Measurements from ENCODE around the gene ZNF639.

Gene ZNF639

DNA sequence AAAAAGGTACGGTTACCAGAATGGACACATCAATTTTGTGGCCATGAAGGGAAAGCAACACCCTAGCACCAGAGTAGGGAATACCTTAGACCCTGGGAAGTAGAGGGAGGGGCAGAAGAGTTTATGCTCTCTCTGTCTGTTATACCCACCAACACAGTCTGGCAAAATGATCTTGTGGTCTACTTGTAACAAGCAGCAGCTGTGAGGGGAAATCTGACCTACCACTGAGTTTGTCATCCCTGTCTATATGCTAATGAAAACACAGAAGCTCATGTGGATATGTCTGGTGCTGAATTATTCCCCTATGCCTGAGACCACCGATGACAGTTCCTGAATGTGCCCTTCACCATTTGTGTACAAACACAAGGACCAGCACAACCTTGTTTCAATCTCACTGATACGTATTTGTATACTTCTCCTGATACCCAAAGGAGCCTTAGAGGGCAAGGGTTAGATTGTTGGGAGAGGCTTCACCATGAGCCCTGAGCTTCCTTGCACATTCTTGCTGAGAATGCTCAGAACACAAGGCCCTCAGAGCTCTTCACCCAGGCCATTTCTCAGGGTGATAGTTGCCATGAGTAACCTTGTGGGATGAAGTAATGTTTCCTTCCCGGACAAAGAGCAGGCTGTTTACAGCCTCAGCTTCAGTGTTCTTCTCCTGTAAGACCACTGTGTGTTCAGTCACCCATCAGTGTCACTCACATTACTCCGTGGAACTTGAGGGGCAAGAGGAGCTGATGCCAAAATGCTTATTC, 24.7 kb upstream of the ZNF639 start (continued):
- no peak for TF ChIP-seq MYNN (tag by site-specific recombination; IDR thresholded peaks at IDR 0.05; ENCODE audit: borderline replicate concordance)

DNA sequence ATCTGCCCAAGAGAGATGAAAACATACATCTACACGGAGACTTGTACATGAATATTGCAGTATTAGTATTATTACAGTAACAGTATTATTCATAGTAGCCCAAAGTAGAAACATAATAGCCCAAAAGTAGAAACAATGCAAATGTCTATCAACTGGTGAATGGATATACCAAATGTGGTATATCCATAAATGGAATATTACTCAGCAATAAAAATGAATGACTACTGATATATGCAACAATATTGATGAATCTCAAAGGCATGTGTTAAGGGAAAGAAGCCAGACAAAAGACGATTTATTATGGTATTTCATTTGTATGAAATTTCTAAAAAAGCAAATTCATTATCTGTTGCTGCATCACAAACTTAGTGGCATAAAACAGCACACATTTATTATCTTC, 23.5 kb upstream of the ZNF639 start:
- Histone ChIP-seq H3K4me1 (ENCODE audit: control insufficient read depth, insufficient read depth, low read length) (no peaks in the 10 kb centered on the region), H3K4me3 (ENCODE audit: low read depth, low read length) (no peak overlapping the region), H3K36me3 (ENCODE audit: control insufficient read depth in 2 of 2, insufficient read depth in 1 of 2, low read length in 2 of 2) (no peaks in the 10 kb centered on the region), H3K9me3 (ENCODE audit: control insufficient read depth, insufficient read depth, low read depth, low read length) (no peaks in the 10 kb centered on the region), H3K27ac (ENCODE audit: extremely low read depth, low read depth, low read length) (no peak overlapping the region)
- ChIA-PET CTCF (interaction anchor here (0.6 to 1.1 kb wide), 2 partner anchors 27 to 83 kb away, joined by 3 read pairs; no protein-coding TSS in a partner anchor), POLR2A (no interaction called here)
- TF ChIP-seq ZNF146 (tag by site-specific recombination; IDR thresholded peaks at IDR 0.05) (peak; percentile 65), ZNF426 (tag by site-specific recombination; IDR thresholded peaks at IDR 0.05) (no peak)

DNA sequence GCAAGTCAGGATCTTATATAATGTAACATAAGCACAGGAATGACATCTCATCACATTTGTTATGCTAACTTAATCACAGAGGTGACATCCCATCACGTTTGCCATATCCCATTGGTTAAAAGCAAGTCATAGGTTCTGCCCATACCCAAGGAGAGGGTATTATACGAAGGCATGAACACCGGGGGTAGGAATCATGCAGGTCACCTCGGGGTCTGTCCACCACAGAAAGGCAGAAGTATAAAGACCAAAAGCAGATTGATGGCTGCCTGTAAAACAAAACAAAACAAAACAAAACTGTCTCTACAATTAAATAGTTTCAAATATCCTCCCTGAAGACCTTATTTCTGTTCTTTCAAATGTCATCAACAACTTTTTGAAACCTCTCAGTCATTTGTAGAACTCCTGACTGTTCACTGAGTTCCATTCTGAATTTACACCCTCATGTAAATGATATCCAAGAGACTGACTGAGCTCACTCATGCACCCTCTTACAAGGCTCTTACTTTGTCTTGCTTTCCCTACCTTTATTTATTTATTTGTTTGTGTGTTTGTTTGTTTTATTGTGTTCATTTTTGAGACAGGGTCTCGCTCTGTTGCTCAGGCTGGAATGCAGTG, 22.7 kb upstream of the ZNF639 start:
- H3K27ac ChIP-seq (ENCODE audit: extremely low read depth, low read depth, low read length), result no peak overlapping the region
- POLR2A ChIA-PET, result no interaction called here
- H3K4me3 ChIP-seq (ENCODE audit: low read depth, low read length), result no peak overlapping the region
- H3K36me3 ChIP-seq (ENCODE audit: control insufficient read depth in 2 of 2, insufficient read depth in 1 of 2, low read length in 2 of 2), result no peaks in the 10 kb centered on the region
- TF ChIP-seq, protein P1, sequence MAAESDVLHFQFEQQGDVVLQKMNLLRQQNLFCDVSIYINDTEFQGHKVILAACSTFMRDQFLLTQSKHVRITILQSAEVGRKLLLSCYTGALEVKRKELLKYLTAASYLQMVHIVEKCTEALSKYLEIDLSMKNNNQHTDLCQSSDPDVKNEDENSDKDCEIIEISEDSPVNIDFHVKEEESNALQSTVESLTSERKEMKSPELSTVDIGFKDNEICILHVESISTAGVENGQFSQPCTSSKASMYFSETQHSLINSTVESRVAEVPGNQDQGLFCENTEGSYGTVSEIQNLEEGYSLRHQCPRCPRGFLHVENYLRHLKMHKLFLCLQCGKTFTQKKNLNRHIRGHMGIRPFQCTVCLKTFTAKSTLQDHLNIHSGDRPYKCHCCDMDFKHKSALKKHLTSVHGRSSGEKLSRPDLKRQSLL (tag by site-specific recombination; IDR thresholded peaks at IDR 0.05), result no peak
- TF ChIP-seq KLF1 (tag by site-specific recombination; IDR thresholded peaks at IDR 0.05), result no peak
- H3K9me3 ChIP-seq (ENCODE audit: control insufficient read depth, insufficient read depth, low read depth, low read length), result no peaks in the 10 kb centered on the region
- H3K4me1 ChIP-seq (ENCODE audit: control insufficient read depth, insufficient read depth, low read length), result no peaks in the 10 kb centered on the region
- CTCF ChIA-PET, result interaction anchor here (1.1 kb wide), 1 partner anchor 27 kb away, joined by 3 read pairs; no protein-coding TSS in a partner anchor

DNA sequence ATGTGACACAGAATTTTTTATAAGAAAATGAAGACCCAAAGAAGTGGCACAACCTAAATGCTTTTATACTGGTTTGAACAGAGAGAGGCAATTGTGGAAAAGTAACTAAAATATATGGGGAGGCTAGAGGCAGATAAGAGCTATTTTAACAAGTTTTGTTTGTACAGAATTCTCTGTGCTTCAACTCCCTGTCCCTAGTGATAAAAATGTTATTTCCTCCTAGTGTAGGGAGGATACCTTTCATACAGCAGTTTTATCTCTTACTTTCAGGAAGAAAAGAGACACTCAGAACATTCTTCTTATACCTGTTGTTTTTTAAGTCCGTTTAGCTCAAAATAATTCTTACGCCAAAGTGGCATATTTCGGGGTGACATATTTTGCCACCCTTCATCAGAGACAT, 21.2 kb upstream of the ZNF639 start:
- H3K36me3 ChIP-seq (ENCODE audit: control insufficient read depth in 2 of 2, insufficient read depth in 1 of 2, low read length in 2 of 2), result no peaks in the 10 kb centered on the region
- ChIA-PET CTCF (no interaction called here), POLR2A (no interaction called here)

More for the DNA sequence above, 21.2 kb upstream of the ZNF639 start:
- Histone ChIP-seq H3K9me3 (ENCODE audit: control insufficient read depth, insufficient read depth, low read depth, low read length) (no peaks in the 10 kb centered on the region), H3K4me1 (ENCODE audit: control insufficient read depth, insufficient read depth, low read length) (no peaks in the 10 kb centered on the region), H3K27ac (ENCODE audit: extremely low read depth, low read depth, low read length) (no peak overlapping the region), H3K4me3 (ENCODE audit: low read depth, low read length) (no peak overlapping the region)
- TF ChIP-seq ZNF623 (tag by site-specific recombination; IDR thresholded peaks at IDR 0.05) (no peak), ZNF561 (tag by site-specific recombination; IDR thresholded peaks at IDR 0.05; ENCODE audit: borderline replicate concordance) (no peak), ZBTB21 (tag by site-specific recombination; IDR thresholded peaks at IDR 0.05) (no peak), ZNF169 (tag by site-specific recombination; IDR thresholded peaks at IDR 0.05) (no peak), ZNF155 (tag by site-specific recombination; IDR thresholded peaks at IDR 0.05) (no peak), TCF7L2 (IDR thresholded peaks at IDR 0.05; ENCODE audit: borderline replicate concordance, low read depth, low read length) (no peak), ZFHX2 (tag by site-specific recombination; conservative IDR thresholded peaks at IDR 0.05) (no peak), ZNF366 (tag by site-specific recombination; conservative IDR thresholded peaks at IDR 0.05) (no peak), PRDM1 (tag by site-specific recombination; IDR thresholded peaks at IDR 0.05) (no peak), KLF1 (tag by site-specific recombination; IDR thresholded peaks at IDR 0.05) (no peak), REPIN1 (tag by site-specific recombination; IDR thresholded peaks at IDR 0.05; ENCODE audit: low read depth) (no peak)
- TF ChIP-seq, protein P2, sequence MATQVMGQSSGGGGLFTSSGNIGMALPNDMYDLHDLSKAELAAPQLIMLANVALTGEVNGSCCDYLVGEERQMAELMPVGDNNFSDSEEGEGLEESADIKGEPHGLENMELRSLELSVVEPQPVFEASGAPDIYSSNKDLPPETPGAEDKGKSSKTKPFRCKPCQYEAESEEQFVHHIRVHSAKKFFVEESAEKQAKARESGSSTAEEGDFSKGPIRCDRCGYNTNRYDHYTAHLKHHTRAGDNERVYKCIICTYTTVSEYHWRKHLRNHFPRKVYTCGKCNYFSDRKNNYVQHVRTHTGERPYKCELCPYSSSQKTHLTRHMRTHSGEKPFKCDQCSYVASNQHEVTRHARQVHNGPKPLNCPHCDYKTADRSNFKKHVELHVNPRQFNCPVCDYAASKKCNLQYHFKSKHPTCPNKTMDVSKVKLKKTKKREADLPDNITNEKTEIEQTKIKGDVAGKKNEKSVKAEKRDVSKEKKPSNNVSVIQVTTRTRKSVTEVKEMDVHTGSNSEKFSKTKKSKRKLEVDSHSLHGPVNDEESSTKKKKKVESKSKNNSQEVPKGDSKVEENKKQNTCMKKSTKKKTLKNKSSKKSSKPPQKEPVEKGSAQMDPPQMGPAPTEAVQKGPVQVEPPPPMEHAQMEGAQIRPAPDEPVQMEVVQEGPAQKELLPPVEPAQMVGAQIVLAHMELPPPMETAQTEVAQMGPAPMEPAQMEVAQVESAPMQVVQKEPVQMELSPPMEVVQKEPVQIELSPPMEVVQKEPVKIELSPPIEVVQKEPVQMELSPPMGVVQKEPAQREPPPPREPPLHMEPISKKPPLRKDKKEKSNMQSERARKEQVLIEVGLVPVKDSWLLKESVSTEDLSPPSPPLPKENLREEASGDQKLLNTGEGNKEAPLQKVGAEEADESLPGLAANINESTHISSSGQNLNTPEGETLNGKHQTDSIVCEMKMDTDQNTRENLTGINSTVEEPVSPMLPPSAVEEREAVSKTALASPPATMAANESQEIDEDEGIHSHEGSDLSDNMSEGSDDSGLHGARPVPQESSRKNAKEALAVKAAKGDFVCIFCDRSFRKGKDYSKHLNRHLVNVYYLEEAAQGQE (tag by site-specific recombination; IDR thresholded peaks at IDR 0.05), result no peak
- TF ChIP-seq, protein P3, sequence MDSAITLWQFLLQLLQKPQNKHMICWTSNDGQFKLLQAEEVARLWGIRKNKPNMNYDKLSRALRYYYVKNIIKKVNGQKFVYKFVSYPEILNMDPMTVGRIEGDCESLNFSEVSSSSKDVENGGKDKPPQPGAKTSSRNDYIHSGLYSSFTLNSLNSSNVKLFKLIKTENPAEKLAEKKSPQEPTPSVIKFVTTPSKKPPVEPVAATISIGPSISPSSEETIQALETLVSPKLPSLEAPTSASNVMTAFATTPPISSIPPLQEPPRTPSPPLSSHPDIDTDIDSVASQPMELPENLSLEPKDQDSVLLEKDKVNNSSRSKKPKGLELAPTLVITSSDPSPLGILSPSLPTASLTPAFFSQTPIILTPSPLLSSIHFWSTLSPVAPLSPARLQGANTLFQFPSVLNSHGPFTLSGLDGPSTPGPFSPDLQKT (IDR thresholded peaks at IDR 0.05; ENCODE audit: borderline replicate concordance, low read depth, low read length), result no peak
- TF ChIP-seq, protein P4, sequence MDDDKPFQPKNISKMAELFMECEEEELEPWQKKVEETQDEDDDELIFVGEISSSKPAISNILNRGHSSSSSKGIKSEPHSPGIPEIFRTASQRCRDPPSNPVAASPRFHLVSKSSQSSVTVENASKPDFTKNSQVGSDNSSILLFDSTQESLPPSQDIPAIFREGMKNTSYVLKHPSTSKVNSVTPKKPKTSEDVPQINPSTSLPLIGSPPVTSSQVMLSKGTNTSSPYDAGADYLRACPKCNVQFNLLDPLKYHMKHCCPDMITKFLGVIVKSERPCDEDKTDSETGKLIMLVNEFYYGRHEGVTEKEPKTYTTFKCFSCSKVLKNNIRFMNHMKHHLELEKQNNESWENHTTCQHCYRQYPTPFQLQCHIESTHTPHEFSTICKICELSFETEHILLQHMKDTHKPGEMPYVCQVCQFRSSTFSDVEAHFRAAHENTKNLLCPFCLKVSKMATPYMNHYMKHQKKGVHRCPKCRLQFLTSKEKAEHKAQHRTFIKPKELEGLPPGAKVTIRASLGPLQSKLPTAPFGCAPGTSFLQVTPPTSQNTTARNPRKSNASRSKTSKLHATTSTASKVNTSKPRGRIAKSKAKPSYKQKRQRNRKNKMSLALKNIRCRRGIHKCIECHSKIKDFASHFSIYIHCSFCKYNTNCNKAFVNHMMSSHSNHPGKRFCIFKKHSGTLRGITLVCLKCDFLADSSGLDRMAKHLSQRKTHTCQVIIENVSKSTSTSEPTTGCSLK (tag by site-specific recombination; IDR thresholded peaks at IDR 0.05), result no peak

Measured in HEK293 (cell line).